Mucosa of rectum (tissue), 2 donors: ENCODE measurements around the gene CASZ1.

Source experiments
- H3K27ac ChIP-seq, 2 donors: one replicate each; pipeline ENCODE4 v1.7.0; 2013; ENCODE audit warnings: inconsistent platforms in 2 of 2, low read depth in 2 of 2, low read length in 2 of 2
- H3K27me3 ChIP-seq, 2 donors: one replicate each; pipeline ENCODE4 v1.7.0; 2013; ENCODE audit warnings: low read length in 2 of 2; ENCODE audit not compliant: control insufficient read depth in 2 of 2, insufficient read depth in 2 of 2
- H3K36me3 ChIP-seq, 2 donors: one replicate each; pipeline ENCODE4 v1.7.0; 2013; ENCODE audit warnings: low read length in 2 of 2; ENCODE audit not compliant: control insufficient read depth in 2 of 2, insufficient read depth in 2 of 2
- H3K4me1 ChIP-seq, 2 donors: one replicate each; pipeline ENCODE4 v1.7.0; 2013; ENCODE audit warnings: low read length in 2 of 2, mild to moderate bottlenecking in 1 of 2; ENCODE audit not compliant: control insufficient read depth in 2 of 2, insufficient read depth in 2 of 2
- H3K4me3 ChIP-seq, 2 donors: one replicate each; pipeline ENCODE4 v1.7.0; 2013; ENCODE audit warnings: low read length in 2 of 2
- H3K9ac ChIP-seq, 2 donors: one replicate each; pipeline ENCODE4 v1.7.0; 2013; ENCODE audit warnings: low read length in 2 of 2, low read depth in 1 of 2, mild to moderate bottlenecking in 1 of 2
- H3K9me3 ChIP-seq, 2 donors: one replicate each; pipeline ENCODE4 v1.7.0; 2013; ENCODE audit warnings: low read length in 2 of 2; ENCODE audit not compliant: control insufficient read depth in 2 of 2
- donor health status: healthy.
- donor health status: Normal muscosa, but diverticular disease.

The CASZ1 gene

DNA sequence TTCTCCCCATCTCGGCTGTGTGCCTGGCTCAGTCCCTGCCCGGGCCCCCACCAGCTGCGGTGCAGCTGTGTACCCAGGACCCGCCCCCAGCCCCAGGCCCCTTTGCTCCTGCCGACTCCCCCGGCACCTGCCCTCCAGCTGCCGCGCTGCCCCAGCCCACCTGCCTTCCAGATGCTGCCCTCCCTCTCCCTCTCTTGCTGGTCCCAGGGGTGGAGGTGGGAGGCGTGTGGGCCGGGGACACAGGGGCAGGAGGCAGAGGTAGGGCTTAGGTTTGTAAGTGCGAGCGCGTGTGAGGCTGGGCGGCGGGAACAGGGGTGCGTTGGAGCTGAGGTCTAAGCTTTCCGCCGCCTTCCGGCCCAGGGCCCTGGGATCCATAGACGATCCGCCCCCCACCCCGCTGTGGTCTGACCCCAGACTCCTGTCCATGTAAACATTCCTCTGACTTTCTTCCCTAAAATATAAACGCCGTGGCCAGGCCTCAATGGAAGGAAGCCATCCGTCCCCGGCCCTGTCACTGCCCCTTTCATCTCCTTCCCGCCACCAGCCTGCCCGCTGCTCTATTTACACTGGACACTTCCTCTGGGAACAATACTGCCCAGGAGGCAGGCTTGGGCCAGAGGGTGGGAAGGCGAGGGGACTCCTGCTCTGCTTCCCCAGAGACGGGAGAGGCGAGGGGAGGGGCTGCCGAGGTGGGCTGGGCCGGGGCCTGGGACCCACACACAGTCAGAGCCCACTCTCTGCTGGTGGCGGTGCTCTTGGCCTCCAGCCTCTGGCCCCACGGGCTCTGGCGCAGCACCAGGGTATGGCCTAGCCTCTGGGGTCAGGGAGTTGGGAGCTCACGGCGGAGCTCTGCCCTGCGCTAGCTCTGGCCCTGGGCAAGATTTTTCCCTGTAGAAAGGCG is 128.3 kb downstream of the CASZ1 start:
- Histone ChIP-seq H3K27ac (peak overlapping the region in 1 of 2 donors; percentile 23), H3K36me3 (peaks cover 3 to 7% of the 10 kb centered on the region in 2 donors), H3K9ac (no peak overlapping the region), H3K27me3 (no peaks in the 10 kb centered on the region), H3K9me3 (no peaks in the 10 kb centered on the region), H3K4me3 (no peak overlapping the region), H3K4me1 (peaks cover 5 to 10% of the 10 kb centered on the region in 2 donors)

DNA sequence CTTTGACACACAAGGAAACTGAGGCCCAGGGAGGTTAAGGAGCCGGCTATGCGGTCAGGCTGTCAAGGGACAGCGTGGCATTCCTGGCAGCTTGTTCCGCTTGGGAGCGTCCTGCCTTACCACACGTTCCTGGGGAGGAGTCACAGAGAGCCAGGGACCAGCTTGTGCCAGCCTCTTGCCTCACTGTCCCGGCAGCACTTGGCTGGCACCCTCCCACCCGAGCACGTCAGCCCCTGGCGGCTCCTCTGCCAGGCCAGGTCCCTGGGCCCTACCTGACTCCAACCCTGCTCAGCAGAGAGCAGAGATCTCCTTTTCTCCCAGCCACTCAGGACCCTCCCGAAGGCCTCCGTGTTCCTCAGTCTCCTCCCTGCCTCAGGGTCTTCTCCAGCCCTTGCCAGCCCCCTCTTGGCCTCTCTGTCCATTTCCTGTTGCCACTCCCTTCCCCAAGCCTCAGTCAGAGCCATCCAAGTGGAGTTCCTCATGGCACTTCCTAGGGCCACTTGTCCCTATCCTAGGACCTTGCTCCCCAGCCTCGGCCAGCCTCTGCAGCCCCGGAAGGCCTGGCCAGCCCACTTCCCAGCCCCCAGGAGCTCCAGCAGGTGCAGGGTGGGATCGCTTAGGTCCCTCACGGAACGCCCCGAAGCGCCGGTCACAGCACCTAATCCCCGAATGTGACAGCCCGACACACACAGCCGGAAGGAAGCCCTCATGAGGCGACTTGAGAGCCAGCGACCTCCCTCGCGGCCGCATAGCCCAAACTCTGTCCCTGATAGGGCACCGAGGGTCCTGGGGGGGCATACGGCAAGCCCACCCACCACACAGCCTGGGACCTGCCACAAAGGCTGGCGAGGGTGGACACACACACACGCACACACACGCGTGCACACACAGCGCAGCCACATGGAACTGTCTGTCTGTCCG is 130.3 kb downstream of the CASZ1 start:
- Histone ChIP-seq H3K4me3 (no peak overlapping the region), H3K27ac (no peak overlapping the region), H3K9me3 (no peaks in the 10 kb centered on the region), H3K27me3 (no peaks in the 10 kb centered on the region), H3K36me3 (peaks cover 3 to 11% of the 10 kb centered on the region in 2 donors), H3K4me1 (peaks cover 3% of the 10 kb centered on the region in 2 donors), H3K9ac (no peak overlapping the region)

DNA sequence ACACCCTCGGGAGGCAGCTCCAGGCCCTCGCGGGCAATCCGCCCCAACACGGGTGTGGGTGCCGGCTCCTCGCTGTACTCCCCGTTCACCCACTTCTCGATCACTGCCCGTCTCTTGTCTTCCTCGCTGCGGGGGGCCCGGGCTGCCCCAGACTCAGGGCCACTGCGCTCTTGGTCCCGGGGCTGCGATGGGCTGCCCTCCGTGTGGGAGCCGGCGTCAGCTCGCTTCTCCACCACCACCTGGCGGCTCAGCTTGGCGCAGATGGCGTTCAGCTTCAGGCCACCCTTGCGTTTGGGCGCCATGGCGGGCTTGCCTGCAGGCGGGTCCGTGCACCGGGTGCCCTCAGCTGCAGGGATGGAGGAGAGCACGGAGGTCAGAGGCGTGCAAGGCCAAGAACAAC is 131.2 kb downstream of the CASZ1 start:
- Histone ChIP-seq H3K9me3 (no peaks in the 10 kb centered on the region), H3K4me1 (peaks cover 3% of the 10 kb centered on the region in 2 donors), H3K27me3 (no peaks in the 10 kb centered on the region), H3K4me3 (no peak overlapping the region), H3K27ac (no peak overlapping the region), H3K36me3 (peaks cover 6 to 13% of the 10 kb centered on the region in 2 donors), H3K9ac (no peak overlapping the region)

DNA sequence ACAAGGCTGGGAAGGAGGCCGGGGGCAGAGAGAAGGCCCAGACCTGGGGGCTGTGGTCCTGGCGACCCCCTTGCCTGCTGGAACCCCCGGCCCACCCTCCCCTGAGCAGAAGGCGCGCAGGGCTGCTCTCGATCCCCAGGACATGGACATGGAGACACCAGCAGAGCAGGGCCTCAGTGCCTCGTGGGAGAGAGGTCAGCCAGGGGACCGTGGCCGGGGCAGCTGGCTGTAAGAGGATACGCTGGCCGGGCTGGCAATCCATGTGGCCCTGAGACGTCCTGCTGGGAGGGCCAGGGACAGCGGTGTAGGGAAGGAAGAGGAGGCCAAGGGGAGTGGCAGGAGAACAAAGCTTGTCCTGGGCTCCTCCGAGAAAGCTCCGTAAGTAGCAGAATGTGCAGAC is 132.2 kb downstream of the CASZ1 start:
- H3K27me3 ChIP-seq, result no peaks in the 10 kb centered on the region
- H3K36me3 ChIP-seq, result peaks cover 14 to 21% of the 10 kb centered on the region in 2 donors
- peaks cover 3% of the 10 kb centered on the region in 2 donors for H3K4me1 ChIP-seq
- no peaks in the 10 kb centered on the region for H3K9me3 ChIP-seq
- no peak overlapping the region for H3K4me3 ChIP-seq
- H3K9ac ChIP-seq, result no peak overlapping the region
- no peak overlapping the region for H3K27ac ChIP-seq

DNA sequence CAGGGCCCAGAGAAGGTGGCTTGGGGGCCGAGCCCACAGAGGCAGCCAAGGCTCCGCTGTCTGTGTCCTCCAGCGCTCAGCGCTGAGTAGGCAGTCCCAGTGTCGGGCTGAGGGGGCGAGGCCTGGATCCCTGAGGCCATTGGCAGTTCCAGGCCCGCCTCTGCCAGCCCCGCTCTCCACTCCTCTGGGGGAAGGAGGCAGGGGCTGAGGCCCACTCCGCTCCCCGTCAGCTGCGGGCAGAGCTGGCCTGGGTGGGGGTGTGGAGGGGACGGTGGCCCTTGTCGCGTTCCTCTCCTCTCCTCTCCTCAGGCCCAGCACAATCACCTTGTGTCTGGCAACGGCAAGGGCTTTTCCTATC is 132.8 kb downstream of the CASZ1 start:
- Histone ChIP-seq H3K4me3 (no peak overlapping the region), H3K4me1 (peaks cover under 1 to 2% of the 10 kb centered on the region in 2 donors), H3K27ac (no peak overlapping the region), H3K9ac (no peak overlapping the region), H3K36me3 (peaks cover 19 to 25% of the 10 kb centered on the region in 2 donors), H3K9me3 (no peaks in the 10 kb centered on the region), H3K27me3 (no peaks in the 10 kb centered on the region)

DNA sequence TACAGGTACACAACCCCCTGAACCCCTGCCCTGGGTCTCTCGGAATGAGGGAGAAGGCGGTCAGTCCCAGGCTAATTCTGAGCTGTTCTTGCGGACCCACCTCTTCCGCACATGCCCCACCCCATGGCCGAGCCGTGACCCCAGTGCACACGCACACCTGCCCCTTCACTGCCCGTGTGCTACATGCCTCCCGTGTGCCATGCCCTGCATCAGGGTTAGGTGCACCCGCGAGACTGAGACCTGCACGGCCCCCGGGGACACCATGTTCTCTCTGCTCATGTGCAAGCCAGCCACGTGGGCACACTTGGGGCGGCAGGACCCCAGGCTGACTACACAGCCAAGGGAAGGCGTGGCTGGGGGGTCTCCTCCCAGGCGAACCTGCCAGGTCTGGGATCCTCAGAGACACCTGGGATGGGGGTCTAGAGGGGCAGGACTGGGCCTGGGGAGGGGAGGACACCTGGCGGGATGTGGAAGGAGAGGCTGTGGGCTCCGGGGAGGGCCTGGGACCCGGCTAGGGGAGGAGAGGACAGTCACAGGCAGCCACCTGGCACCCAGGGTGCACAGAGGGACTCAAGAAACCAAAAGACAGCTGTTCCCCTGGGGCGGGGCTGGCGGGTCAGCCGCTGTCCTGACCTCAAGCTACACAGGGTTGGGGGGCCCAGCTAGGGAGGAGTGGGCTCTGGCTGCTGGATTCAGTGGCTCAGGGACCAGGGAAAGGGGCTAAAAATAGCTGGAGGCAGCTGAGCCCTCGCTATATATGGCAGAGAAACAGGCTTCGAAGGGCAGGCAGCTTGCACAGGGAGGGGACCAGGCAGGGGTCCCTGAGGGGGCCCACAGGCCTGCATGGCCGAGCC is 133.4 kb downstream of the CASZ1 start:
- no peak overlapping the region for H3K9ac ChIP-seq
- peaks cover 19 to 27% of the 10 kb centered on the region in 2 donors for H3K36me3 ChIP-seq
- no peak overlapping the region for H3K4me3 ChIP-seq
- no peaks in the 10 kb centered on the region for H3K27me3 ChIP-seq
- H3K9me3 ChIP-seq, result no peaks in the 10 kb centered on the region
- H3K27ac ChIP-seq, result no peak overlapping the region
- no peaks in the 10 kb centered on the region for H3K4me1 ChIP-seq

DNA sequence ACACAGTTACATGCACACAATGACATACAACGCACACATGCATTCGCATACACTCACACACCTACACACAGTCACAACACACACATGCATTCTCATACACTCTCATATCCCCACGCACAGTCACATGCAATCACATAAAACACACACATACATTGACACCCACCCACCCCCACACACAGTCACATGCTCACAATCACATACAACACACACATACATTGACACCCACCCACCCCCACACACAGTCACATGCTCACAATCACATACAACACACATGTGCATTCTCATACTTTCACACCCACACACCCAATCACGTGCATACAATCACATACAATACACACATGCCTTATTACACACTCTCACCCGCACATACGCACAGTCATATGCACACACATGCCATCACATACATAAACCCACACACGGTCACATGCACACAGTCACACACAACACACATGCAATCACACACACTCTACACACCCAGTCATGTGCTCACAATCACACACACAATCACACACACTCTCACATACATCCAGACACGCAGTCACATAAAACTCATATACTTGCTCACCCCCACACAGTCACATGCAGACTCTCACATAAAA is 134.3 kb downstream of the CASZ1 start:
- Histone ChIP-seq H3K9me3 (no peaks in the 10 kb centered on the region), H3K4me1 (no peaks in the 10 kb centered on the region), H3K4me3 (no peak overlapping the region), H3K27ac (no peak overlapping the region), H3K36me3 (peaks cover 19 to 29% of the 10 kb centered on the region in 2 donors), H3K27me3 (no peaks in the 10 kb centered on the region), H3K9ac (no peak overlapping the region)

DNA sequence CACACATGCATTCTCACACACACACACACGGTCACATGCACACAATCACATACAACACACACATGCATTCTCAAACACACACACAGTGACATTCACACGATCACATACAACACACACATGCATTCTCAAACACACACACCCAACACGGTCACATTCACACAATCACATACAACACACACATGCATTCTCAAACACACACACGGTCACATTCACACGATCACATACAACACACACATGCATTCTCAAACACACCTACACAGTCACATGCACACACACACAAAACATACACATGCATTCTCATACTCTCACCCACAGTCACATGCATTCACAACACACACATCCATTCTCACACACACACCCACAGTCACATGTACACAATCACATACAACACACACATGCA is 135.0 kb downstream of the CASZ1 start:
- Histone ChIP-seq H3K27ac (no peak overlapping the region), H3K4me1 (no peaks in the 10 kb centered on the region), H3K9me3 (no peaks in the 10 kb centered on the region), H3K4me3 (no peak overlapping the region), H3K36me3 (peaks cover 19 to 29% of the 10 kb centered on the region in 2 donors), H3K27me3 (no peaks in the 10 kb centered on the region), H3K9ac (no peak overlapping the region)

DNA sequence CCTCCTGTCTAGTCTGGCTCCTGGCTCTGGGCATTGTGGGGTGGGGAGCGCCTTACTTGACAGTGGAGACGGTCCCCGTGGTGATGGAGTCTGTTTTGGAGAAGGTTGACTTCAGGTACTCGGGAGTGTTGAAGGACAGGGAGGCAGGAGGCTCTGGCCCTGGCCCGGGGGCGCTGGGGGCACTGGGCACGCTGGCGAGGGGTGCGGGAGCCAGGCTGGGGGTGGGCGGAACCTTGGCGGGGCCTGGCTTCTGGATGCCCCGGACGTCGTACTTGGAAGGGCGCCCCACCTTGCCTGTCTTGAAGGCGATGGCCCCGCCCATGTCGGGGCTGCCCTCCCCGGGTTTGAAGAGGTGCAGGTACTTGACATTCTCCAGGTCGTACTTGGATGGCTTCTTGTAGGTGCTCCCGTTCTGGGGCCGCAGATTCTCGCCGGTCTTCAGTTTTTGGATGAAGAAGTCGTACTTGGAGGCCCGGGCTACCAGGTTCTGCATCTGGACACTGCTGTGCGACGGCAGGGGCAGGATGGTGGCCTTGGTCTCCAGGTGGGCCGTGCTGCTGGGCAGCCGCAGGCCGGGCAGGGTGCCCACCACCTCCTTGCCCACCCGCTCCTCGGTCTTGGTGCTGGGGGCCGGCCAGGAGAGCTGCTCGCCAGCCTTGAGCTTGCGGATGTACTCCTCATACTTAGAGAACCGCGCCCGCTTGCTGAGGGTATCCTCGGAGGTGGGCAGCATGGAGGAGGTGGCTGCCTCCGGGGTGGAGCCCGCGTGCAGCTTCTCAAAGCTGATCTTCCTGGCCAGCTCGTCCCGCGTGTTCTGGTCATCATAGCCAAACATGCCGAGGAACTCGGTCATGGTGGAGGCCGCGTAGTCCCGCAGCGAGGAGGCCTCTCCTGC is 136.6 kb downstream of the CASZ1 start:
- H3K36me3 ChIP-seq, result peaks cover 23 to 28% of the 10 kb centered on the region in 2 donors
- no peaks in the 10 kb centered on the region for H3K27me3 ChIP-seq
- H3K4me3 ChIP-seq, result no peak overlapping the region
- H3K4me1 ChIP-seq, result no peaks in the 10 kb centered on the region
- H3K27ac ChIP-seq, result no peak overlapping the region
- H3K9me3 ChIP-seq, result no peaks in the 10 kb centered on the region
- H3K9ac ChIP-seq, result no peak overlapping the region
